Central memory CD4-positive, alpha-beta T cell (primary cell): ENCODE measurements around the gene SLC25A53.
"Not testable (repeated sequence)": the region's sequence is repeated elsewhere in the genome, so short reads cannot be mapped to it uniquely, and the experiment has no call there.

Experiments used
- DNase-seq: peaks from one replicate; pipeline ENCODE4 v3.0.0; 2022

SLC25A53 gene

DNA sequence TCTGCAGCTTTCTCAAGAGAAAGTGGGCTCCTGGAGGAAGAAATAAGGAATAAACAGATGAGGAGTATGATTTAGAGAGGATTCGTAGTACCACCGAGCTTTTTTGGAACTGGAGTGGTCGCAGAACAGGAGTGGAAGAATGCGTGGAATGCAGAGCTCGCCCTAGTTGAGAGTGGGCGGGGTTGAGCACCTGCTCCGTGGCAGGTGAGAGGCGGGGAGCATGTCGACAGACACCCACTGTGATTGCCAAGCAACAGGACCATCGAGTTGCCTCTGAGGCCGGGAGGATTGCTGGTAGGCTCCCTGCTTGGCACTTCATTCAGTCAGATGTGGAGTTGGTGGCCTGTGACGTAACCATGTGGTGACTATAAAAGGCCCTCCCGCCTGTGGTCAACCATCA lies 101.9 kb downstream of the SLC25A53 start:
- DNase-seq: not testable (repeated sequence)
